ENCODE data around the gene MRPS27. TPM values are rescaled to one million over a fixed set of nuclear protein-coding genes. Genes with fewer than 3 reads are reported as not detected.
A peak's percentile ranks its signal among the peaks of the same experiment; 100 is the strongest.

MRPS27 gene
- total RNA-seq, 2 donors from 2014 or later, result 40.1 to 59.0 TPM

DNA sequence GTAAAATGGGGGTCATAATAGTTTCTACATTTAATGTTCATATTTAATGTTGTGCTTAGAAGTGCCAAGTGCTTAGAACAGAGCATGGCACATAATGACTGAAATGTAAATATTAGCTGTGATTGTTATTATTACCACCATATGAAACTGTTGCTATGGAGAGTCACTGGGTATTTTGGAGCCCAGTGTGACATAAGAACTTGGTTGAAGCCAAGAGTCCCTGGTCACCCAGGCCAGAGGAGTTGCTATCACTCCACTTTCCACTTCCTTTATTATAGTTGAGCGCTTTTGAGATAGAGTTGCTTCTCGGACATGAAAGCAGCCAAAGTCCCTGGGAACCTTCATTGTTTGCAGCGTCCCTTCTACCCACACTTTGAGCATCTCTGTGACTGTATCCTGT is 135.6 kb downstream of the MRPS27 start:
- Histone ChIP-seq H3K36me3 (peaks cover 49% of the 10 kb centered on the region), H3K27ac (no peak overlapping the region), H3K4me1 (peaks cover 0 to 55% of the 10 kb centered on the region in 2 donors), H3K27me3 (no peaks in the 10 kb centered on the region), H3K4me3 (no peak overlapping the region), H3K9me3 (no peaks in the 10 kb centered on the region)
- no peak for DNase-seq (ENCODE audit: low spot score)
- no peak for TF ChIP-seq CTCF (IDR thresholded peaks at IDR 0.05)

DNA sequence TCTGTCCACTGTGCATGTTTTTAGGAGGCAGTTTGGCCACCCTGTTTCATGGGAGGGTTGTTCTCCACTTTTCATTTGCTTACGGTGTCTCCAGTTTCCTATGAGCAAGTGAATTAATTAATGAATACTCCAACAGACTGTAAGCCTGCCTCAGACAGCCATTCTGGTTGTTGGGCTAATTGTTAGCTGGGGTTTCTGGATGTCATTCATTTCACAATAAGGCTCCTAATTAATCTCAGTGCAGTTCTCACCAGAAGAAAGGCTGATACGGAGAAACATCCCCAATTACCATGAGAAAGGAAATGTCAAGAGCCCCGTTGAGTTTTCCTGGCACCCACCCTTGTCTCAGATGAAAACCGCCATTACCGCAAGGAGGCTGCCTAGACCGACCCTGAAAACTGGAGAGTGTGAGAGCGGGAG is 136.9 kb downstream of the MRPS27 start:
- H3K27ac ChIP-seq, result no peak overlapping the region
- no peak overlapping the region for H3K4me3 ChIP-seq
- no peaks in the 10 kb centered on the region for H3K9me3 ChIP-seq
- TF ChIP-seq CTCF (IDR thresholded peaks at IDR 0.05), result no peak
- no peaks in the 10 kb centered on the region for H3K27me3 ChIP-seq
- peaks cover 0 to 60% of the 10 kb centered on the region in 2 donors for H3K4me1 ChIP-seq
- no peak for DNase-seq (ENCODE audit: low spot score)
- H3K36me3 ChIP-seq, result peaks cover 40% of the 10 kb centered on the region

DNA sequence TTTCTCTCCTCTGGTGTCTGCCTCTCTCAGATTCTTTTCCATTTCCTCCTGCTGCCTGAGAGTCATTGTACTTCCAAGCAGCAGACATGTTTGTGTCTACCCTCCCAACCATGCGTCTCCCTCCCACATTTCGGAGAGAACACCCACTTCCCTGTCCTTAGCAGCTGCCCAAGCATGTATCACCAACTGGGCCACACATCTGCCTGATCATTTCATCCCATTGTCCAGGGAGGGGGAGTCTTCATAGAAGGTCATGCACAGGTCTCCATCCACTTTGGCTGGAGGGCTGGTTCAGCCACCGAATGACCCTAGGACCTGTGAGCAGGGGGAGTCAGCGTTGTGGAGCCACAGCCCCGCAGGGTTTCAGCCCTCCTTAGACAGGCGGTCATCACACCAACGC is 137.4 kb downstream of the MRPS27 start:
- Histone ChIP-seq H3K27me3 (no peaks in the 10 kb centered on the region), H3K9me3 (no peaks in the 10 kb centered on the region), H3K4me1 (peaks cover 0 to 60% of the 10 kb centered on the region in 2 donors), H3K36me3 (peaks cover 36% of the 10 kb centered on the region), H3K4me3 (no peak overlapping the region), H3K27ac (no peak overlapping the region)
- DNase-seq (ENCODE audit: low spot score), result no peak
- no peak for TF ChIP-seq CTCF (IDR thresholded peaks at IDR 0.05)

- Histone ChIP-seq H3K27ac (no peak overlapping the region), H3K4me1 (peaks cover 0 to 52% of the 10 kb centered on the region in 2 donors), H3K9me3 (no peaks in the 10 kb centered on the region), H3K36me3 (peaks cover 21% of the 10 kb centered on the region), H3K27me3 (no peaks in the 10 kb centered on the region), H3K4me3 (no peak overlapping the region)
- no peak for DNase-seq (ENCODE audit: low spot score)
- no peak for TF ChIP-seq CTCF (IDR thresholded peaks at IDR 0.05)
Measured at GRCh38 chr5:72180925-72181324, 139.1 kb downstream of the MRPS27 start.

GRCh38 chr5:72179816-72180440 is 140.1 kb downstream of the MRPS27 start:
- peaks cover 0 to 42% of the 10 kb centered on the region in 2 donors for H3K4me1 ChIP-seq
- no peaks in the 10 kb centered on the region for H3K27me3 ChIP-seq
- peak overlapping the region; percentile 65 to 71 for H3K27ac ChIP-seq
- H3K4me3 ChIP-seq, result peak overlapping the region in 1 of 2 donors; percentile 25
- no peaks in the 10 kb centered on the region for H3K9me3 ChIP-seq
- peaks cover 11% of the 10 kb centered on the region for H3K36me3 ChIP-seq
- no peak for TF ChIP-seq CTCF (IDR thresholded peaks at IDR 0.05)
- no peak for DNase-seq (ENCODE audit: low spot score)

Data from right atrium auricular region (tissue), 2 donors.